HepG2 (cell line): Measurements from ENCODE around the gene TMBIM1. TPM values are rescaled to one million over a fixed set of nuclear protein-coding genes. Genes with fewer than 3 reads are reported as not detected.

Experiments
- BCL6 ChIP-seq: IDR thresholded peaks from 2 replicates; pipeline ENCODE4 v1.6.1; 2016; ENCODE audit warnings: missing genetic modification reagents, missing compliant biosample characterization
- FOXJ3 ChIP-seq: sonication (generic); formaldehyde crosslinking; IDR thresholded peaks from 2 replicates; pipeline ENCODE4 v1.4.0; 2020; ENCODE audit warnings: missing genetic modification reagents, mild to moderate bottlenecking, borderline replicate concordance
- HNF1B ChIP-seq: sonication (generic); formaldehyde crosslinking; IDR thresholded peaks from 2 replicates; pipeline ENCODE4 v1.5.1; 2020; ENCODE audit warnings: mild to moderate bottlenecking, moderate library complexity, missing genetic modification reagents
- KDM5A ChIP-seq: fragments of 200-600 bp; sonication (generic); IDR thresholded peaks from 2 replicates; pipeline ENCODE4 v1.7.0; 2018; ENCODE audit warnings: antibody characterized with exemption, mild to moderate bottlenecking, low read length, borderline replicate concordance
- POLR2G ChIP-seq: fragments of 200-400 bp; formaldehyde crosslinking; IDR thresholded peaks from 2 replicates; pipeline ENCODE4 v1.6.1; 2018; ENCODE audit warnings: mild to moderate bottlenecking, low read depth, low read length, moderate library complexity
- RBFOX2 ChIP-seq: fragments of 200-400 bp; formaldehyde crosslinking; IDR thresholded peaks from 2 replicates; pipeline ENCODE4 v1.6.1; 2017; ENCODE audit warnings: low read depth, mild to moderate bottlenecking, low read length
- SP5 ChIP-seq: IDR thresholded peaks from 2 replicates; pipeline ENCODE4 v1.6.1; 2016; ENCODE audit warnings: low read depth, borderline replicate concordance
- ZNF264 ChIP-seq: sonication (generic); formaldehyde crosslinking; IDR thresholded peaks from 2 replicates; pipeline ENCODE4 v1.4.0; 2020; ENCODE audit warnings: missing genetic modification reagents
- ZNF274 ChIP-seq: sonication (generic); formaldehyde crosslinking; IDR thresholded peaks from 2 replicates; pipeline ENCODE4 v1.5.1; 2020; ENCODE audit warnings: mild to moderate bottlenecking, missing genetic modification reagents
- ZNF660 ChIP-seq: sonication (generic); formaldehyde crosslinking; IDR thresholded peaks from 2 replicates; pipeline ENCODE4 v1.5.1; 2020; ENCODE audit warnings: mild to moderate bottlenecking, low read depth, missing genetic modification reagents, borderline replicate concordance
- ZNF710 ChIP-seq: sonication (generic); formaldehyde crosslinking; IDR thresholded peaks from 2 replicates; pipeline ENCODE4 v1.5.0; 2020; ENCODE audit warnings: mild to moderate bottlenecking, missing genetic modification reagents, borderline replicate concordance
- ZZZ3 ChIP-seq: sonication (generic); formaldehyde crosslinking; IDR thresholded peaks from 2 replicates; pipeline ENCODE4 v1.4.0; 2020; ENCODE audit warnings: missing genetic modification reagents, mild to moderate bottlenecking, borderline replicate concordance
- polyA plus RNA-seq, 8 experiments: library from polyadenylated mRNA; depleted of rRNA in 3 of 8; stranded (reverse) in 7 of 8; unstranded in 1 of 8; fragments of >200 nt; fragmentation: Illumina TruSeq in 4 of 8; extraction: Trizol in 4 of 8; gene quantifications; 2 replicates each; pipeline versions ENCODE4 v1.2.1 to v1.2.3, GENCODE V29; 2011 to 2016; ENCODE audit warnings: low read depth in 4 of 8, missing spikeins in 1 of 8, mixed read lengths in 1 of 8; ENCODE audit not compliant: insufficient read depth in 1 of 8
- total RNA-seq, 5 experiments: library from RNA; depleted of rRNA; stranded (reverse); fragments of >200 nt; fragmentation: Illumina TruSeq; extraction: Trizol; gene quantifications; 2 replicates each; pipeline ENCODE4 v1.2.3, GENCODE V29; 2016; ENCODE audit warnings: low read depth in 1 of 5
- TF ChIP-seq, protein P1 (sequence below): sonication (generic); formaldehyde crosslinking; IDR thresholded peaks from 2 replicates; pipeline ENCODE4 v1.5.0; 2020; ENCODE audit warnings: mild to moderate bottlenecking, missing genetic modification reagents
- TF ChIP-seq, protein P2 (sequence below): sonication (generic); formaldehyde crosslinking; IDR thresholded peaks from 2 replicates; pipeline ENCODE4 v1.4.0; 2020; ENCODE audit warnings: mild to moderate bottlenecking, missing genetic modification reagents
- TF ChIP-seq, protein P3 (sequence below): sonication (generic); formaldehyde crosslinking; IDR thresholded peaks from 2 replicates; pipeline ENCODE4 v1.4.0; 2020; ENCODE audit warnings: missing genetic modification reagents
- TF ChIP-seq, protein P4 (sequence below): sonication (generic); formaldehyde crosslinking; IDR thresholded peaks from 2 replicates; pipeline ENCODE4 v1.4.0; 2020; ENCODE audit warnings: mild to moderate bottlenecking, missing genetic modification reagents

Gene TMBIM1
- total and polyA plus RNA-seq, 2 of the 13 experiments (the other 11 are each of a cell fraction or from before 2014, with no cell fraction given), result 127 to 139 TPM

GRCh38 chr2:218289639-218290315 is 2.5 kb downstream of the TMBIM1 start (continued):
- TF ChIP-seq, protein P1, sequence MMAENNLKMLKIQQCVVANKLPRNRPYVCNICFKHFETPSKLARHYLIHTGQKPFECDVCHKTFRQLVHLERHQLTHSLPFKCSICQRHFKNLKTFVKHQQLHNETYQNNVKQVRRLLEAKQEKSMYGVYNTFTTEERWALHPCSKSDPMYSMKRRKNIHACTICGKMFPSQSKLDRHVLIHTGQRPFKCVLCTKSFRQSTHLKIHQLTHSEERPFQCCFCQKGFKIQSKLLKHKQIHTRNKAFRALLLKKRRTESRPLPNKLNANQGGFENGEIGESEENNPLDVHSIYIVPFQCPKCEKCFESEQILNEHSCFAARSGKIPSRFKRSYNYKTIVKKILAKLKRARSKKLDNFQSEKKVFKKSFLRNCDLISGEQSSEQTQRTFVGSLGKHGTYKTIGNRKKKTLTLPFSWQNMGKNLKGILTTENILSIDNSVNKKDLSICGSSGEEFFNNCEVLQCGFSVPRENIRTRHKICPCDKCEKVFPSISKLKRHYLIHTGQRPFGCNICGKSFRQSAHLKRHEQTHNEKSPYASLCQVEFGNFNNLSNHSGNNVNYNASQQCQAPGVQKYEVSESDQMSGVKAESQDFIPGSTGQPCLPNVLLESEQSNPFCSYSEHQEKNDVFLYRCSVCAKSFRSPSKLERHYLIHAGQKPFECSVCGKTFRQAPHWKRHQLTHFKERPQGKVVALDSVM (CRISPR knock-in tag), result peak; percentile 71
- TF ChIP-seq ZNF710 (CRISPR knock-in tag), result peak; percentile 61; the same call in 1 of the 2 replicates
- peak; percentile 67; the same call in 1 of the 2 replicates for TF ChIP-seq HNF1B (CRISPR knock-in tag)
- 0 out of 2 replicates have a peak, but pooled peaks have one; percentile 26 for TF ChIP-seq FOXJ3 (CRISPR knock-in tag)
- TF ChIP-seq ZNF274, result no peak
- peak; percentile 21; the same call in 1 of the 2 replicates for TF ChIP-seq KDM5A
- 0 out of 2 replicates have a peak, but pooled peaks have one; percentile 61 for TF ChIP-seq ZNF264 (CRISPR knock-in tag)
- peak; percentile 69 for TF ChIP-seq POLR2G
- TF ChIP-seq, protein P2, sequence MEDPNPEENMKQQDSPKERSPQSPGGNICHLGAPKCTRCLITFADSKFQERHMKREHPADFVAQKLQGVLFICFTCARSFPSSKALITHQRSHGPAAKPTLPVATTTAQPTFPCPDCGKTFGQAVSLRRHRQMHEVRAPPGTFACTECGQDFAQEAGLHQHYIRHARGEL (CRISPR knock-in tag), result no peak
- TF ChIP-seq, protein P3, sequence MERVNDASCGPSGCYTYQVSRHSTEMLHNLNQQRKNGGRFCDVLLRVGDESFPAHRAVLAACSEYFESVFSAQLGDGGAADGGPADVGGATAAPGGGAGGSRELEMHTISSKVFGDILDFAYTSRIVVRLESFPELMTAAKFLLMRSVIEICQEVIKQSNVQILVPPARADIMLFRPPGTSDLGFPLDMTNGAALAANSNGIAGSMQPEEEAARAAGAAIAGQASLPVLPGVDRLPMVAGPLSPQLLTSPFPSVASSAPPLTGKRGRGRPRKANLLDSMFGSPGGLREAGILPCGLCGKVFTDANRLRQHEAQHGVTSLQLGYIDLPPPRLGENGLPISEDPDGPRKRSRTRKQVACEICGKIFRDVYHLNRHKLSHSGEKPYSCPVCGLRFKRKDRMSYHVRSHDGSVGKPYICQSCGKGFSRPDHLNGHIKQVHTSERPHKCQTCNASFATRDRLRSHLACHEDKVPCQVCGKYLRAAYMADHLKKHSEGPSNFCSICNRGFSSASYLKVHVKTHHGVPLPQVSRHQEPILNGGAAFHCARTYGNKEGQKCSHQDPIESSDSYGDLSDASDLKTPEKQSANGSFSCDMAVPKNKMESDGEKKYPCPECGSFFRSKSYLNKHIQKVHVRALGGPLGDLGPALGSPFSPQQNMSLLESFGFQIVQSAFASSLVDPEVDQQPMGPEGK (CRISPR knock-in tag), result 0 out of 2 replicates have a peak, but pooled peaks have one; percentile 26
- 0 out of 2 replicates have a peak, but pooled peaks have one; percentile 44 for TF ChIP-seq SP5 (CRISPR knock-in tag)
- no peak for TF ChIP-seq ZNF660 (CRISPR knock-in tag)
- TF ChIP-seq BCL6 (CRISPR knock-in tag), result peak; percentile 81
- TF ChIP-seq, protein P4, sequence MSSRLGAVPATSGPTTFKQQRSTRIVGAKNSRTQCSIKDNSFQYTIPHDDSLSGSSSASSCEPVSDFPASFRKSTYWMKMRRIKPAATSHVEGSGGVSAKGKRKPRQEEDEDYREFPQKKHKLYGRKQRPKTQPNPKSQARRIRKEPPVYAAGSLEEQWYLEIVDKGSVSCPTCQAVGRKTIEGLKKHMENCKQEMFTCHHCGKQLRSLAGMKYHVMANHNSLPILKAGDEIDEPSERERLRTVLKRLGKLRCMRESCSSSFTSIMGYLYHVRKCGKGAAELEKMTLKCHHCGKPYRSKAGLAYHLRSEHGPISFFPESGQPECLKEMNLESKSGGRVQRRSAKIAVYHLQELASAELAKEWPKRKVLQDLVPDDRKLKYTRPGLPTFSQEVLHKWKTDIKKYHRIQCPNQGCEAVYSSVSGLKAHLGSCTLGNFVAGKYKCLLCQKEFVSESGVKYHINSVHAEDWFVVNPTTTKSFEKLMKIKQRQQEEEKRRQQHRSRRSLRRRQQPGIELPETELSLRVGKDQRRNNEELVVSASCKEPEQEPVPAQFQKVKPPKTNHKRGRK (CRISPR knock-in tag), result no peak
- peak; percentile 57; the same call in 1 of the 2 replicates for TF ChIP-seq RBFOX2
- TF ChIP-seq ZZZ3, result no peak
